Erythroblast (primary cell): Measurements from ENCODE around the gene MGAT4A.

ENCODE experiments used
- GATA1 ChIP-seq: IDR thresholded peaks from 2 replicates; pipeline ENCODE4 v1.6.1; 2011; ENCODE audit warnings: low read depth, mild to moderate bottlenecking, control low read depth, low read length, moderate library complexity
- POLR2A ChIP-seq: IDR thresholded peaks from 2 replicates; pipeline ENCODE4 v1.6.1; 2011; ENCODE audit warnings: mild to moderate bottlenecking, low read length

DNA sequence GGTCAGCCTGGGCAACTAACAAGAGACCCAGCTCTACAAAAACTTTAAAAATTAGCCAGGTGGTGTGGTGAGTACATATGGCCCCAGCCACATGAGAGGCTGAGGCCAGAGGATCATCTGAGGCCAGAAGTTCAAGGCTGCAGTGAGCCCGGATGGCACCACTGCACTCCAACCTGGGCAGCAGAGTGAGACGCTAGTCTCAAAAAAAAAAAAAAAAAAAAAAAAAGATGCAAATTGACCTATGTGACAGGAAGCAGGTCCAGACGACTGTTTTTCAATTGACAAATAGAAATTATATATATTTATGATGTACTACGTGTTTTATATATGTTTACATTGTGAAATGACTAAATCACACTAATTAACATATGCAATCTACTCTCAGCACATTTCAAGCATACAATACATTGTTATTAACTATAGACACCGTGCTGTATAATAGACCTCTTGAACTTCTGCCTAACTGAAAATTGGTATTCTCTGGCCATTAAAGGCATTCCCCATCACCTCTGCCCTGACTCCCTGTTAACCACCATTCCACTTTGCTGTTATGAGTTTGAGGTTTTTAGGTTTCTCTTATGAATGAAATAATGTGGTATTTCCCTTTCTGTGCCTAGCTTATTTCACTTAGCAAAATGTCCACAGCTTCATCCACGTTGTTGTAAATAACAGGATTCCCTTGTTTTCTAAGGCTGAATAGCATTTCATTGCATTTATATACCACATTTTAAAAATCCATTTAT, 32.4 kb upstream of the MGAT4A start:
- TF ChIP-seq POLR2A: no peak
- TF ChIP-seq GATA1: no peak
